Measurements from ENCODE around the gene TRIM66.
"Not testable (repeated sequence)": the region's sequence is repeated elsewhere in the genome, so short reads cannot be mapped to it uniquely, and the experiment has no call there.

TRIM66 gene

GRCh38 chr11:8688414-8689362 is 6.2 kb upstream of the TRIM66 start:
- DNase-seq: peak; percentile 97

DNA sequence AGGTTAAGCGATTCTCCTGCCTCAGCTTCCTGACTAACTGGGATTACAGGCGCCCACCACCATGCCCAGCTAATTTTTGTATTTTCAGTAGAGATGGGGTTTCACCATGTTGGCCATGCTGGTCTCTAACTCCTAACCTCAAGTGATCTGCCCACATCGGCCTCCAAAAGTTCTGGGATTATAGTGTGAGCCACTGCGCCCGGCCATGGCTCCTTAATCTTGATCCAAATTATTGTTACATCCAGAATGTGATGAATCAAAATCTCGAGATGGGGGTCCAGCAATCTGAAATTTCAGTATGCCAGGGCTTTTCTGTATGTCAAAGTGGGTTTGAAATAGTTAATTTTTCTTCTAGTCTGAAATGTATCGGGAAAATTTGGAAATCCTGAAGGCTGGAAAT is 3.9 kb upstream of the TRIM66 start:
- DNase-seq: no peak

DNA sequence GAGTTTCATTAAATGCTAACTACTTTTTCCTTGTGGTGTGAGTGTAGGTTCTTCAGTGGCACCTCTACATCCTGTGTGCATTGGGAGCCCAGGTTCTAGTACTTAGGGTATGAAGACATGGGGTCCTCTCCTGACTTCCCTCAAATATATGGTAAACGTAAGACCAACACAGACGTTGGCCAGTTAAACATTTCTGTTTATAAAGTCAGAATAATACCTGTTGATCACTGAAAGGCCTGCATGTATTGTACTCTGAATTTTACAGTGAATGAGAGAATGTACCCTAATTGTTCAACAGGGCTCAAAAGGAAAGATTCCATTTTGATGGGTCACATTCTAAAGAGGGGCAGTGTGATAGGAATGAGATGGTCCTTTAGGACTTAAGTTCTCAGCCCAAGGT is 3.4 kb upstream of the TRIM66 start:
- no peak for DNase-seq

DNA sequence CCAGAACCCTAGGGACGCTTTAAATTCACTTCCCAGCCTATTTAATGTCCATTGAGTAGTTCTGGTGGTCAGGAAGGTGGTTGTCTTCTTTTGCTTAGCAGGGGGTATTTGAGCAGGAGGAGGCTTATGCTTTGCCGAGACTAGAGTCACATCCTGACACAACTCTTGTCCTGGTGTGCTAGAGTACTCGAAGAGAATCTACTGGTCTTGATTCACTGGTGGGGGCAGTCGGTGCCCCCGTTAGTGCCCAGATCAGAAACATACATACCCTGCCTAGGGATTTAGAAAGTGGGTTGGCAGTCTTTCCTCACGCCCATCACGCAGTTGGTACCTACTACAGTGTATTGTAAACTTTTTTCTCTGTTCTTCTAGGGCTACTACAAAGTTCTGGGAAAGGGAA is 2.8 kb upstream of the TRIM66 start:
- peak; percentile 12 for DNase-seq

DNA sequence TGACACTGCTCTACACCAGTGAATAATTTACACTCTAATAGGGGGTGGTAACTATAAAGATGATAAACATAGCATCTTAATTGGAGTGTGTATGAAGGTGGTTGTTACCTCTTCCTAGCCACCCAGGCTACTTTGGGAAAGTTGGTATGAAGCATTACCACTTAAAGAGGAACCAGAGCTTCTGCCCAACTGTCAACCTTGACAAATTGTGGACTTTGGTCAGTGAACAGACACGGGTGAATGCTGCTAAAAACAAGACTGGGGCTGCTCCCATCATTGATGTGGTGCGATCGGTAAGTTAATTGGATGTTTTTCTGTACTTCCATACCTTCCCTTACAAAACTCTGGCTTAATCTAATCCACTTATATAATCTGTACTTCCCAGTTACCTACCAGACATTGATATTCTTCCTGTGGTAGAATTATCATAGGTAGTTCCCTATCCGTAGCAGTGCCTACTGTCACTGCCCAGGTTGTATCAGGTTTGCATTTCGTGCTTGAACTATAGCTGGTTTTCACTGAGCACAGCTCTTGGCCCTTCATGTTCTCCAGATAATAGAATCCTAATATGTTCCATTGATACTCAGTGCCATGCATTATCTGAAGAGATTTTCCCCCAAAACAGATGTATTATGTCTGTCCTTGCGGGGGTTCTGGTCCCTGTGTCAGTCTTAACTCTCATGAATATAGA is 2.3 kb upstream of the TRIM66 start:
- no peak for DNase-seq

GRCh38 chr11:8683115-8683807 is 796 bp upstream of the TRIM66 start:
- peak; percentile 47 for DNase-seq

- DNase-seq: no peak
Observed at GRCh38 chr11:8681837-8682302, 595 bp downstream of the TRIM66 start.

DNA sequence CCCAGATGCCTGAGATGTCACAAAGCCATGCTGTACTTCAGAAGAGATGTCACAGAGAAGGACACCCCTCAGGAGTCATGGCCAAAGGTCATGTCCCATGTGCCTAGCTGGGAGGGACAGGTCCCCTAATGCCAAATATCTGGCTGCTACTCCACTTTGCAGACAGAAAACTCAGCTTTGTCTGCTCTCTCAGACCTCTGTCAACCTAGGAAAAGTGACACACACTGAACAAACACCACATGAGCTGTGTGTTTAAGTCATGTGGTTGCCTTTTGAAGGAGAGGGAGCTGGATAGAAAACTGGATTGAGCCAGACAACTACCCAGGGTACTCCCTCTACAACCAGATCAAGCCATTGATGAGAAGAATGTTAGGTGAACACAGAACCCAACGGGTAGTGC is 3.5 kb downstream of the TRIM66 start:
- DNase-seq: no peak

- no peak for DNase-seq
Observed at GRCh38 chr11:8676458-8676857, 6.0 kb downstream of the TRIM66 start.

- DNase-seq: no peak
Observed at GRCh38 chr11:8674859-8675258, 7.6 kb downstream of the TRIM66 start.

GRCh38 chr11:8672346-8672745 is 10.1 kb downstream of the TRIM66 start:
- DNase-seq: no peak

DNA sequence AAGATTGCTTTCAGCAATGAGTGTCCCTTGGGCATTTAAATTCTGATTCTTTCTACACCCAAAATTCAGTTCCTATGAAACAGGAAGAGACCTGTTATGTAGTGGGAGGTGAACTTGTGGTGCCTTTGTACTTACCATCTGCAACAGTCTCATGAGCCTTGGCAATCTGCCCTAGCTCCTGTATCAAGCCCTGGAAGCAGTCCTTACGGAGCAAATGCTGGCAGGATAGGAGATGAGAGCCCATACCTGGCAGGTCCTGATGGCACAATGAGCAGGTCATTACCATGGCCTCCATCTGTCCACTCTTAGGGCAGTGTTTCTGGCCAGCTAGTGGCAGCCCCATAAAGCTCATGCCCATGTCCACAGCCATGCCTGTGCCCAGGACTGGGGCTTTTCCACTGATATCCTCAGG is 10.8 kb downstream of the TRIM66 start:
- no peak for DNase-seq

DNA sequence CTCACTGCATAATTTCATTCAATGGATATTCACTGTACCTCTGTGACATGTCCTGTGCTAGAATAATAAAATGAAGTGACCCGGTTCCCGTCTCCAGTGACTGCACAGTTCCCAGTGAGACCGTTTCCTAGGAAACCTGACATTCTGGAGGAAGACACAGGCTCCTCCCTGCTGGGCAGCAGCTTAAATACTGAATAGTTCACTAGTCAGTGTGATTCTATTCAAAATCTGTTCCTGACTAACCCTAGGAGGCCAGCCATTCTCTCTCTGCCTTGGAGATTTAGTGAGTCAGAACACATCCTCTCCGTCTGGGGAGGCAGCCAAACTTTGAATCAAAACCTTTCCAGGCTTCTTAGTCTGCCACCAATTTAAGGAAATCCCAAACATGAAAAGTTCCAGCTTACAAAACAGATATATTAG is 11.3 kb downstream of the TRIM66 start:
- no peak for DNase-seq

DNA sequence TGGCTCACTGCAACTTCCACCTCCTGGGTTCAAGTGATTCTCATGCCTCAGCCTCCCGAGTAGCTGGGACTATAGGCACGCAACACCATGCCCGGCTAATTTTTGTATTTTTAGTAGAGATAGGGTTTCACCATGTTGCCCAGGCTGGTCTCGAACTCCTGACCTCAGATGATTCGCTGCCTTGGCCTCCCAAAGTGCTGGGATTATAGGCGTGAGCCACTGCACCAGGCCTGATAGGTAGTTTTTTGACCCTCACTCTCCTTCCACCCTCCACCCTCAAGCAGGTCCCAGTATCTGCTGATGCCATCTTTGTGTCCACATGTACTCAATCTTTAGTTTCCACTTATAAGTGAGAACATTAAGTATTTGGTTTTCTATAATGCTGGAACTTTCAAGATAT is 12.4 kb downstream of the TRIM66 start:
- not testable (repeated sequence) for DNase-seq

- DNase-seq: no peak
Observed at GRCh38 chr11:8665222-8665621, 17.2 kb downstream of the TRIM66 start.

DNA sequence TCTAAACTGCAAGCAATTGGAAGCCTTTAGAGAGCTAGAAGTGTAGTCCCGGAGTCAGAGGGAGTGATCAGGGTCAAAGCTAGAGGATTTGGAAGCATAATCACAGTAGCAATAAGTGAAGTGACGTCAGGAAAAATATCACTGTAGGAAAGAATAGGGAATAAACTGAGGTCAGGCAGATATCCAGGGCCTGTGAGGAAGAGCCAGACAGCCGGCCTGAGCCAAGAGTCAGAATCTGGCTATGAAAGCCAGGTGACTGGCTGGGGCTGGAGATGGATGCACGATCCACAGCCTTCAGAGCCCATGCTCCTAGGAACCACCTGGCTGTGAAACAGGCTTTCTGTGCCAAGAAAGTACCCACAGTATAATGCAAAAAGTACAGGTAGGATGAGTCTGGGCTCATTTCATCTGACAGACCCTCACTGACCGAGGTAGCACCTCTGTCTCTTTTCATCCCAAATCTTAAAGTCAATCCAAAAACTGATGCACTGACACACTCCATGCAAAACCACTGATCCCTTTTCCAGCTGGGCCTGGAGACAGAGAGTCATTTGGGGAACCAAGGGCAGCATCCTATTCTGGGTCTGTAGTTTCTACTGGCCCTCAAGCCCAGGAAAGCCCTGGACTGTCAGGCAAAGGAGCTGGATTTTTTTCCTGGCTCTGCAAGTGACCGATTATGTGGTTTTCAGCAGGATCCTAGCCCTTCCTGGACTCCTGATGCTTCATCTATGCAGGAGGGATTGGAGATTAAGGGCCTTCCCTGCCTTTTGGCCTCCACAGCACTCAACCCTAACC is 21.3 kb downstream of the TRIM66 start:
- DNase-seq: no peak

- no peak for DNase-seq
Observed at GRCh38 chr11:8658321-8659057, 24.0 kb downstream of the TRIM66 start.

GRCh38 chr11:8656291-8656690 is 26.2 kb downstream of the TRIM66 start:
- no peak for DNase-seq

GRCh38 chr11:8654503-8654902 is 28.0 kb downstream of the TRIM66 start:
- peak; percentile 30 for DNase-seq

GRCh38 chr11:8652140-8652539 is 30.3 kb downstream of the TRIM66 start:
- no peak for DNase-seq

- no peak for DNase-seq
Observed at GRCh38 chr11:8650401-8650990, 32.0 kb downstream of the TRIM66 start.

Data from activated CD4-positive, alpha-beta T cell treated with anti-CD3 and anti-CD28 coated beads, Interleukin-10, Interleukin-2, amounts not matched to agents 100 ng/mL and 50 ng/mL, durations not matched to agents 16 hours and 8 hours (primary cell).